Esophagus muscularis mucosa (tissue), 4 donors: Measurements from ENCODE around the gene SFXN5.

Experiments
- EP300 ChIP-seq: sonication (generic); formaldehyde crosslinking; IDR thresholded peaks from one replicate; pipeline ENCODE4 v1.6.1; 2017; ENCODE audit warnings: antibody characterized with exemption
- POLR2A ChIP-seq: fragments of 450-650 bp; IDR thresholded peaks from one replicate; pipeline ENCODE4 v1.6.1; 2017; ENCODE audit warnings: antibody characterized with exemption, moderate library complexity, mild to moderate bottlenecking, low read depth
- POLR2AphosphoS5 ChIP-seq, 2 donors: sonication (generic); formaldehyde crosslinking; IDR thresholded peaks; one replicate each; pipeline ENCODE4 v1.6.1; 2017; ENCODE audit warnings: antibody characterized with exemption in 2 of 2
- TF ChIP-seq, protein P1 (sequence below), 3 experiments: fragments of 200-600 bp in 2 of 3; fragments of 450-650 bp in 1 of 3; sonication (generic) in 2 of 3; IDR thresholded peaks; one replicate each; pipeline ENCODE4 v1.5.1; 2017 to 2019; ENCODE audit warnings: antibody characterized with exemption in 3 of 3, mild to moderate bottlenecking in 2 of 3, moderate library complexity in 1 of 3

DNA sequence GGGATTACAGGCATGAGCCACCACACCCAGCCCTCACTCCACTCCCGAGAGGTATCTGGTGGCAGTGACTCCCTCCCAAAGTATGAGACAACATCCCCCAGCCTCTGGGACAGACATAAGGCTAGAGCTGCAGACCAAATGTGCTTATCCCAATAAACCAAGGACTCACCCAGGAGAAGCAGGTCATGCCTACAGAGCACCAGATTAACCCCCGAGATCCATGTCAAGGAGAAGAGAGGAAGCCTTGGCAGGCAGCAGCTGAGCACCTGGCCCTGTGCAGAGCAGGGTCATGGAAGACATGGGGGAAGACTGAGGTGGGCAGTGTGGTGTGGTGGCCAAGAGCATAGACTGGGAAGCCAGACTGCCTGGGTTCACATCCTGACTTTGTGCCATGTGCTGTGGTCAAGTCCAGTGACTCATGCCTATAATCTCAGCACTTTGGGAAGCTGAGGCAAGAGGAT lies 34.0 kb upstream of the SFXN5 start:
- TF ChIP-seq POLR2A (no peak), EP300 (no peak), POLR2AphosphoS5 (IDR thresholded peaks at IDR 0.05) (no peak)
- TF ChIP-seq, protein P1, sequence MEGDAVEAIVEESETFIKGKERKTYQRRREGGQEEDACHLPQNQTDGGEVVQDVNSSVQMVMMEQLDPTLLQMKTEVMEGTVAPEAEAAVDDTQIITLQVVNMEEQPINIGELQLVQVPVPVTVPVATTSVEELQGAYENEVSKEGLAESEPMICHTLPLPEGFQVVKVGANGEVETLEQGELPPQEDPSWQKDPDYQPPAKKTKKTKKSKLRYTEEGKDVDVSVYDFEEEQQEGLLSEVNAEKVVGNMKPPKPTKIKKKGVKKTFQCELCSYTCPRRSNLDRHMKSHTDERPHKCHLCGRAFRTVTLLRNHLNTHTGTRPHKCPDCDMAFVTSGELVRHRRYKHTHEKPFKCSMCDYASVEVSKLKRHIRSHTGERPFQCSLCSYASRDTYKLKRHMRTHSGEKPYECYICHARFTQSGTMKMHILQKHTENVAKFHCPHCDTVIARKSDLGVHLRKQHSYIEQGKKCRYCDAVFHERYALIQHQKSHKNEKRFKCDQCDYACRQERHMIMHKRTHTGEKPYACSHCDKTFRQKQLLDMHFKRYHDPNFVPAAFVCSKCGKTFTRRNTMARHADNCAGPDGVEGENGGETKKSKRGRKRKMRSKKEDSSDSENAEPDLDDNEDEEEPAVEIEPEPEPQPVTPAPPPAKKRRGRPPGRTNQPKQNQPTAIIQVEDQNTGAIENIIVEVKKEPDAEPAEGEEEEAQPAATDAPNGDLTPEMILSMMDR (IDR thresholded peaks at IDR 0.05) = no peak
